Measurements from ENCODE around the gene CBS.
"Not testable (repeated sequence)": the region's sequence is repeated elsewhere in the genome, so short reads cannot be mapped to it uniquely, and the experiment has no call there.

DNA sequence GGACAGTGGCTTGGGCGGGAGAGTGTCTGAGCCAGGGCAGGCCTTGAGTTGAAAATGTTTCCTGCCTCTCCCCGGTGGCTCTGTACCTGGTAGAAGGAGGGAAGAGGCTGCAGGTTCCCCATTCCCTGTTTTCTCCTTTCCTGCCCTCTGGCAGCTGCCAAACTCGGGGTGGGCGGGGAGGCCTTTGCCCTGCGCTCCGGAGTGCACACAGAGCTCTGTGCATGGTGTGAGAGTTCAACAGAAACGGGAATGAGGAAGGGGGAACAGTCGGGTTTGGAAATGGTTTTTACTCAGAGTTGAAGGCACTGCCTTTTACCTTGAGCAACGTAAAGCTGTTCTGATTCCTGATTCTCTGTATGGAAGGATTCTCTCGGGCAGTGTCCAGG is 37.0 kb downstream of the CBS start:
- TF ChIP-seq, protein P1, sequence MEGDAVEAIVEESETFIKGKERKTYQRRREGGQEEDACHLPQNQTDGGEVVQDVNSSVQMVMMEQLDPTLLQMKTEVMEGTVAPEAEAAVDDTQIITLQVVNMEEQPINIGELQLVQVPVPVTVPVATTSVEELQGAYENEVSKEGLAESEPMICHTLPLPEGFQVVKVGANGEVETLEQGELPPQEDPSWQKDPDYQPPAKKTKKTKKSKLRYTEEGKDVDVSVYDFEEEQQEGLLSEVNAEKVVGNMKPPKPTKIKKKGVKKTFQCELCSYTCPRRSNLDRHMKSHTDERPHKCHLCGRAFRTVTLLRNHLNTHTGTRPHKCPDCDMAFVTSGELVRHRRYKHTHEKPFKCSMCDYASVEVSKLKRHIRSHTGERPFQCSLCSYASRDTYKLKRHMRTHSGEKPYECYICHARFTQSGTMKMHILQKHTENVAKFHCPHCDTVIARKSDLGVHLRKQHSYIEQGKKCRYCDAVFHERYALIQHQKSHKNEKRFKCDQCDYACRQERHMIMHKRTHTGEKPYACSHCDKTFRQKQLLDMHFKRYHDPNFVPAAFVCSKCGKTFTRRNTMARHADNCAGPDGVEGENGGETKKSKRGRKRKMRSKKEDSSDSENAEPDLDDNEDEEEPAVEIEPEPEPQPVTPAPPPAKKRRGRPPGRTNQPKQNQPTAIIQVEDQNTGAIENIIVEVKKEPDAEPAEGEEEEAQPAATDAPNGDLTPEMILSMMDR (IDR thresholded peaks at IDR 0.05; ENCODE audit: low read depth, low read length, missing input control) = not testable (repeated sequence)
- not testable (repeated sequence) for TF ChIP-seq TAF1 (conservative IDR thresholded peaks at IDR 0.05); GABPA (IDR thresholded peaks at IDR 0.05 in 1 of 2, conservative IDR thresholded peaks at IDR 0.05 in 1 of 2); YY1 (IDR thresholded peaks at IDR 0.05); JUND (IDR thresholded peaks at IDR 0.05); FOXA1 (IDR thresholded peaks at IDR 0.05)
- TF ChIP-seq, protein P2, sequence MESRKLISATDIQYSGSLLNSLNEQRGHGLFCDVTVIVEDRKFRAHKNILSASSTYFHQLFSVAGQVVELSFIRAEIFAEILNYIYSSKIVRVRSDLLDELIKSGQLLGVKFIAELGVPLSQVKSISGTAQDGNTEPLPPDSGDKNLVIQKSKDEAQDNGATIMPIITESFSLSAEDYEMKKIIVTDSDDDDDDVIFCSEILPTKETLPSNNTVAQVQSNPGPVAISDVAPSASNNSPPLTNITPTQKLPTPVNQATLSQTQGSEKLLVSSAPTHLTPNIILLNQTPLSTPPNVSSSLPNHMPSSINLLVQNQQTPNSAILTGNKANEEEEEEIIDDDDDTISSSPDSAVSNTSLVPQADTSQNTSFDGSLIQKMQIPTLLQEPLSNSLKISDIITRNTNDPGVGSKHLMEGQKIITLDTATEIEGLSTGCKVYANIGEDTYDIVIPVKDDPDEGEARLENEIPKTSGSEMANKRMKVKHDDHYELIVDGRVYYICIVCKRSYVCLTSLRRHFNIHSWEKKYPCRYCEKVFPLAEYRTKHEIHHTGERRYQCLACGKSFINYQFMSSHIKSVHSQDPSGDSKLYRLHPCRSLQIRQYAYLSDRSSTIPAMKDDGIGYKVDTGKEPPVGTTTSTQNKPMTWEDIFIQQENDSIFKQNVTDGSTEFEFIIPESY (IDR thresholded peaks at IDR 0.05) = not testable (repeated sequence)
- TF ChIP-seq RAD21 (IDR thresholded peaks at IDR 0.05) = peak in 1 of 2 donors; percentile 23
- TF ChIP-seq, protein P3, sequence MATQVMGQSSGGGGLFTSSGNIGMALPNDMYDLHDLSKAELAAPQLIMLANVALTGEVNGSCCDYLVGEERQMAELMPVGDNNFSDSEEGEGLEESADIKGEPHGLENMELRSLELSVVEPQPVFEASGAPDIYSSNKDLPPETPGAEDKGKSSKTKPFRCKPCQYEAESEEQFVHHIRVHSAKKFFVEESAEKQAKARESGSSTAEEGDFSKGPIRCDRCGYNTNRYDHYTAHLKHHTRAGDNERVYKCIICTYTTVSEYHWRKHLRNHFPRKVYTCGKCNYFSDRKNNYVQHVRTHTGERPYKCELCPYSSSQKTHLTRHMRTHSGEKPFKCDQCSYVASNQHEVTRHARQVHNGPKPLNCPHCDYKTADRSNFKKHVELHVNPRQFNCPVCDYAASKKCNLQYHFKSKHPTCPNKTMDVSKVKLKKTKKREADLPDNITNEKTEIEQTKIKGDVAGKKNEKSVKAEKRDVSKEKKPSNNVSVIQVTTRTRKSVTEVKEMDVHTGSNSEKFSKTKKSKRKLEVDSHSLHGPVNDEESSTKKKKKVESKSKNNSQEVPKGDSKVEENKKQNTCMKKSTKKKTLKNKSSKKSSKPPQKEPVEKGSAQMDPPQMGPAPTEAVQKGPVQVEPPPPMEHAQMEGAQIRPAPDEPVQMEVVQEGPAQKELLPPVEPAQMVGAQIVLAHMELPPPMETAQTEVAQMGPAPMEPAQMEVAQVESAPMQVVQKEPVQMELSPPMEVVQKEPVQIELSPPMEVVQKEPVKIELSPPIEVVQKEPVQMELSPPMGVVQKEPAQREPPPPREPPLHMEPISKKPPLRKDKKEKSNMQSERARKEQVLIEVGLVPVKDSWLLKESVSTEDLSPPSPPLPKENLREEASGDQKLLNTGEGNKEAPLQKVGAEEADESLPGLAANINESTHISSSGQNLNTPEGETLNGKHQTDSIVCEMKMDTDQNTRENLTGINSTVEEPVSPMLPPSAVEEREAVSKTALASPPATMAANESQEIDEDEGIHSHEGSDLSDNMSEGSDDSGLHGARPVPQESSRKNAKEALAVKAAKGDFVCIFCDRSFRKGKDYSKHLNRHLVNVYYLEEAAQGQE (IDR thresholded peaks at IDR 0.05) = not testable (repeated sequence)
- peak; percentile 50 for TF ChIP-seq HNF4G (IDR thresholded peaks at IDR 0.05)
- TF ChIP-seq, protein P4, sequence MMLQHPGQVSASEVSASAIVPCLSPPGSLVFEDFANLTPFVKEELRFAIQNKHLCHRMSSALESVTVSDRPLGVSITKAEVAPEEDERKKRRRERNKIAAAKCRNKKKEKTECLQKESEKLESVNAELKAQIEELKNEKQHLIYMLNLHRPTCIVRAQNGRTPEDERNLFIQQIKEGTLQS (IDR thresholded peaks at IDR 0.05) = not testable (repeated sequence)
- peak; percentile 61 for TF ChIP-seq SP1 (IDR thresholded peaks at IDR 0.05)
- TF ChIP-seq, protein P5, sequence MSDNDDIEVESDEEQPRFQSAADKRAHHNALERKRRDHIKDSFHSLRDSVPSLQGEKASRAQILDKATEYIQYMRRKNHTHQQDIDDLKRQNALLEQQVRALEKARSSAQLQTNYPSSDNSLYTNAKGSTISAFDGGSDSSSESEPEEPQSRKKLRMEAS (IDR thresholded peaks at IDR 0.05) = not testable (repeated sequence)

Data from liver (tissue), 3 donors.